Measurements from ENCODE around the gene SIVA1. TPM values are rescaled to one million over a fixed set of nuclear protein-coding genes. Genes with fewer than 3 reads are reported as not detected.

The SIVA1 gene
- total RNA-seq, 1 experiment from 2014 or later, result 85.8 TPM

- no peaks in the 10 kb centered on the region for H3K9me2 ChIP-seq (ENCODE audit: insufficient read depth)
- no peaks in the 10 kb centered on the region for H3K4me1 ChIP-seq (replicated peaks; ENCODE audit: insufficient read depth)
- no peak overlapping the region for H3K27ac ChIP-seq
- no peak overlapping the region for H2AFZ ChIP-seq
- H3K27me3 ChIP-seq (ENCODE audit: insufficient read depth, low read depth), result peaks cover 3% of the 10 kb centered on the region; the same call in 1 of the 2 replicates
- DNase-seq, result no peak
- H3K4me3 ChIP-seq, result no peak overlapping the region
- ChIA-PET POLR2A (ENCODE audit: unreplicated experiment) (no interaction called here), CTCF (no interaction called here)
- H4K20me1 ChIP-seq (ENCODE audit: insufficient read depth), result no peaks in the 10 kb centered on the region
- no peaks in the 10 kb centered on the region for H3F3A ChIP-seq (ENCODE audit: insufficient read depth, low read depth)
- TF ChIP-seq, protein P1, sequence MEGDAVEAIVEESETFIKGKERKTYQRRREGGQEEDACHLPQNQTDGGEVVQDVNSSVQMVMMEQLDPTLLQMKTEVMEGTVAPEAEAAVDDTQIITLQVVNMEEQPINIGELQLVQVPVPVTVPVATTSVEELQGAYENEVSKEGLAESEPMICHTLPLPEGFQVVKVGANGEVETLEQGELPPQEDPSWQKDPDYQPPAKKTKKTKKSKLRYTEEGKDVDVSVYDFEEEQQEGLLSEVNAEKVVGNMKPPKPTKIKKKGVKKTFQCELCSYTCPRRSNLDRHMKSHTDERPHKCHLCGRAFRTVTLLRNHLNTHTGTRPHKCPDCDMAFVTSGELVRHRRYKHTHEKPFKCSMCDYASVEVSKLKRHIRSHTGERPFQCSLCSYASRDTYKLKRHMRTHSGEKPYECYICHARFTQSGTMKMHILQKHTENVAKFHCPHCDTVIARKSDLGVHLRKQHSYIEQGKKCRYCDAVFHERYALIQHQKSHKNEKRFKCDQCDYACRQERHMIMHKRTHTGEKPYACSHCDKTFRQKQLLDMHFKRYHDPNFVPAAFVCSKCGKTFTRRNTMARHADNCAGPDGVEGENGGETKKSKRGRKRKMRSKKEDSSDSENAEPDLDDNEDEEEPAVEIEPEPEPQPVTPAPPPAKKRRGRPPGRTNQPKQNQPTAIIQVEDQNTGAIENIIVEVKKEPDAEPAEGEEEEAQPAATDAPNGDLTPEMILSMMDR (conservative IDR thresholded peaks at IDR 0.05), result no peak
- TF ChIP-seq EZH2 (IDR thresholded peaks at IDR 0.05; ENCODE audit: low read depth), result no peak
- no peaks in the 10 kb centered on the region for H3K36me3 ChIP-seq (ENCODE audit: low read depth)
- H3K4me2 ChIP-seq, result no peak overlapping the region
- H3K79me2 ChIP-seq (ENCODE audit: low read depth), result no peaks in the 10 kb centered on the region
- no TSS peak for BruUV-seq (replicated peaks)
- H3K9me3 ChIP-seq (ENCODE audit: insufficient read depth, low read depth), result no peaks in the 10 kb centered on the region
- intact Hi-C loops (cut with micrococcal nuclease; ENCODE audit: unreplicated experiment), result no loop called here
Observed at GRCh38 chr14:104741803-104742251, 11.1 kb upstream of the SIVA1 start.

DNA sequence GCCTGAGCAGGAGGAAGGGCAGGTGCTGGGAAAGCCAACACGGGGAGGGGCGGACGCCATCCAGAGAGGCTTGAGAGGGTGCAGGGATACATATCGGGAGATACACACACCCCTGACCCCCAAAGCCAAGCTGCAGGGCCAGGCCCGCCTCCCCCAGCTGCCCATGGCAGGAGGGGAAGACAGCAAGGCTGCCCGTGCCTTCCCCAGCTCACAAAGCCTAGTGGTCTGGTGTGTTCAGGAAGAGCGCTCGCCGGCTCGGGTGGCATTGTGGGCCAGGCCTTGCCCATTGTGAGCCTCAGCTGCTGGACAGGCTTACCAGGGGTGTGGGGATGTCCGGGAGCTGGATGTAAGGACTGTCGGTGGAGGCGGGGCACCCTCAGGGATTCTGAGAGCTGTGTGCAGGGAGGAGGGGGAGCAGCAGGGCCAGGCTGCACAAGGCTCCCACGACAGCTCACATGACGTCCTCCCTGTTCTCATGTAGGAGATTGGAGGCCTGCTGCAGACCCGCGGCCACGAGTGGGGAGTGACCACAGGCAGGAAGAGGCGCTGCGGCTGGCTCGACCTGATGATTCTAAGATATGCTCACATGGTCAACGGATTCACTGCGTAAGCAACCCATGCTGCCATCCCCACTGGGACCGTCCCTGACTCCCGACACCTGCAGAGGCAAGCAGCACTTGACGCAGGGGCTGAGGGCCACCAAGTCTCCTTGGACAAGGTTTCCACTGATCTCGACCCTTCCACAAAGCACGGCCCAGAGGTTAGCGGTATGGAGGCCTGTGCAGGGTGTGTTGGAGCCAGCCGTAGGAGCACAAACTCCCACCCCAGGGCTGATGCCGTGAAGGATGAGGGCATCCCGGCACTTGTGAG, 10.1 kb upstream of the SIVA1 start:
- no peaks in the 10 kb centered on the region for H3K9me3 ChIP-seq (ENCODE audit: insufficient read depth, low read depth)
- no peaks in the 10 kb centered on the region for H3K79me2 ChIP-seq (ENCODE audit: low read depth)
- TF ChIP-seq, protein P1 (conservative IDR thresholded peaks at IDR 0.05), result no peak
- no peak for TF ChIP-seq EZH2 (IDR thresholded peaks at IDR 0.05; ENCODE audit: low read depth)
- no peak overlapping the region for H2AFZ ChIP-seq
- intact Hi-C loops (cut with micrococcal nuclease; ENCODE audit: unreplicated experiment), result no loop called here
- CTCF ChIA-PET, result no interaction called here
- H3K27me3 ChIP-seq (ENCODE audit: insufficient read depth, low read depth), result peaks cover 3% of the 10 kb centered on the region; the same call in 1 of the 2 replicates
- no peaks in the 10 kb centered on the region for H4K20me1 ChIP-seq (ENCODE audit: insufficient read depth)
- H3F3A ChIP-seq (ENCODE audit: insufficient read depth, low read depth), result no peaks in the 10 kb centered on the region
- no peaks in the 10 kb centered on the region for H3K36me3 ChIP-seq (ENCODE audit: low read depth)
- no peaks in the 10 kb centered on the region for H3K9me2 ChIP-seq (ENCODE audit: insufficient read depth)
- no peak overlapping the region for H3K4me3 ChIP-seq
- H3K4me1 ChIP-seq (replicated peaks; ENCODE audit: insufficient read depth), result no peaks in the 10 kb centered on the region
- no TSS peak for BruUV-seq (replicated peaks)
- no peak overlapping the region for H3K27ac ChIP-seq
- DNase-seq, result no peak
- POLR2A ChIA-PET (ENCODE audit: unreplicated experiment), result no interaction called here
- H3K4me2 ChIP-seq, result no peak overlapping the region

DNA sequence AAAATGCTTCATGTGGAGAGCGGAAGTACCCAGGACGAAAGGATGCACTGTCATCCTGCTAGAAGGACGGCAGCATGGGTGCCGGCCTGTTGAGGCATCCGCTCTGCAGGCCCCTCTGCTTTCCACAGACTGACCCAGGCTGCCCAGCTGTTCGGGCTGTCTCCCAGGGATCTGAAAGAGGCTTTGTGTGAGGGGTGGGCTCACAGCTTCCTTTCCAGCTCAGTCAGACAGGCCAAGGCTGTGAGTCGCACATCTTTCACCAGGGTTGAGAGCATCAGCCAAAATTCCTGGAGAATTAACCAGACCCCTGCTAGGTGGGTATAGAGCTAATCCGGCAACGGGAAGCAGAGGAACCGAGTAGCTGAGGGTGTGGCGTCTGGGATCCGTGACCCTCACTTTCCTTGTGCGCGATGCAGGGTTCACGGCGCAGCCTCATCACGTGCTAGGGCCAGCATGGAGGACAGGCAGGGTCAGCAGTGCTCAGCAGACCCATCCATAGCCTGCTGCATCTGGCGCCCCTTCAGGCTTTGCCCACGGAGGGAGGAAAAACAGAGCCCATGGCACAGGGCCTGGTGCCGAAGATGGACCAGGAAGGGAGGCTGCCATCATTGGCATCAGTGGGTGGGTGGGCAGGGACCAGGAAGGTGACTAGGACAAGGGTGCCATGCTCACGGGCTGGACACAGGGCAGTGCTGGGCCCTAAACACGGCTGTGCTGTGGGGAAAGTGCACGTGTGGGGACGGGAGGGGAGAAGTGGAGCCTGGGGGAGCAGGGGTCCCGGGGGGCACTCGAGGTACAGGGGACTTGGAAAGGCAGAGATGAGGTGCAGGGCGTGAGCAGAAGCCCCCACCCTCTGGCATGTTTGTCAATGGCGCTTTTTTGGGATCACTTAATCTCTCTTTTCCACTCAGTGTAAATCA, 9.2 kb upstream of the SIVA1 start:
- Histone ChIP-seq H3K4me2 (no peak overlapping the region), H3K4me3 (no peak overlapping the region), H2AFZ (no peak overlapping the region), H3K4me1 (replicated peaks; ENCODE audit: insufficient read depth) (peaks cover 4% of the 10 kb centered on the region; the same call in 1 of the 2 replicates), H3K79me2 (ENCODE audit: low read depth) (no peaks in the 10 kb centered on the region), H3K27me3 (ENCODE audit: insufficient read depth, low read depth) (peaks cover 3% of the 10 kb centered on the region; the same call in 1 of the 2 replicates), H3K36me3 (ENCODE audit: low read depth) (no peaks in the 10 kb centered on the region), H3K9me3 (ENCODE audit: insufficient read depth, low read depth) (no peaks in the 10 kb centered on the region), H3F3A (ENCODE audit: insufficient read depth, low read depth) (no peaks in the 10 kb centered on the region; the same call in 1 of the 2 replicates), H3K9me2 (ENCODE audit: insufficient read depth) (no peaks in the 10 kb centered on the region), H3K27ac (no peak overlapping the region), H4K20me1 (ENCODE audit: insufficient read depth) (no peaks in the 10 kb centered on the region)
- intact Hi-C loops (cut with micrococcal nuclease; ENCODE audit: unreplicated experiment), result no loop called here
- ChIA-PET POLR2A (ENCODE audit: unreplicated experiment) (no interaction called here), CTCF (no interaction called here)
- TF ChIP-seq EZH2 (IDR thresholded peaks at IDR 0.05; ENCODE audit: low read depth), result no peak
- TF ChIP-seq, protein P1 (conservative IDR thresholded peaks at IDR 0.05), result no peak
- no TSS peak for BruUV-seq (replicated peaks)
- DNase-seq, result no peak
